ENCODE data around the gene PNLDC1. TPM values are rescaled to one million over a fixed set of nuclear protein-coding genes. Genes with fewer than 3 reads are reported as not detected.

Gene PNLDC1, protein sequence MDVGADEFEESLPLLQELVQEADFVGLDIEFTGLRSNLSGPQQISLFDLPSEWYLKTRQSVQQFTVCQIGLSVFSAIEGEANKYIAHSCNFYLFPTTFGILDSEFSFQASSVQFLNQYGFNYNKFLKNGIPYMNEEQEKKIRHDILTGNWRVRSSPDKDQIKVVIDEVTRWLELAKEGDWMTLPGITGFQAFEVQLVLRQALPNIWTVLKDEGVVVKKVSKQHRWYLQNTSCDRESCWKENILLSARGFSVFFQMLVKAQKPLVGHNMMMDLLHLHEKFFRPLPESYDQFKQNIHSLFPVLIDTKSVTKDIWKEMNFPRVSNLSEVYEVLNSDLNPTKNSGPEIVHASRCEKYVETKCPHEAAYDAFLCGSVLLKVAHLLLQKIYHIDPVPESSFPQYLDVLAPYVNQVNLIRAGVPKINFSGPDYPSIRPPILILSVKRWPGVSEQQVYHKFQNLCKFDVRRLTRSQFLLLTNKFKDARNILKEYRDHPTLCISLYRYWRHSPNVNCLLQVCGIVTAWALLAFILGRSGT
- under 1 TPM in 1 of 2 donors, not detected in 1; 0.08 TPM for total RNA-seq
- polyA plus RNA-seq = 1 to 10 TPM in 1 of 2 donors, under 1 TPM in 1; 0.58 to 3.1 TPM

DNA sequence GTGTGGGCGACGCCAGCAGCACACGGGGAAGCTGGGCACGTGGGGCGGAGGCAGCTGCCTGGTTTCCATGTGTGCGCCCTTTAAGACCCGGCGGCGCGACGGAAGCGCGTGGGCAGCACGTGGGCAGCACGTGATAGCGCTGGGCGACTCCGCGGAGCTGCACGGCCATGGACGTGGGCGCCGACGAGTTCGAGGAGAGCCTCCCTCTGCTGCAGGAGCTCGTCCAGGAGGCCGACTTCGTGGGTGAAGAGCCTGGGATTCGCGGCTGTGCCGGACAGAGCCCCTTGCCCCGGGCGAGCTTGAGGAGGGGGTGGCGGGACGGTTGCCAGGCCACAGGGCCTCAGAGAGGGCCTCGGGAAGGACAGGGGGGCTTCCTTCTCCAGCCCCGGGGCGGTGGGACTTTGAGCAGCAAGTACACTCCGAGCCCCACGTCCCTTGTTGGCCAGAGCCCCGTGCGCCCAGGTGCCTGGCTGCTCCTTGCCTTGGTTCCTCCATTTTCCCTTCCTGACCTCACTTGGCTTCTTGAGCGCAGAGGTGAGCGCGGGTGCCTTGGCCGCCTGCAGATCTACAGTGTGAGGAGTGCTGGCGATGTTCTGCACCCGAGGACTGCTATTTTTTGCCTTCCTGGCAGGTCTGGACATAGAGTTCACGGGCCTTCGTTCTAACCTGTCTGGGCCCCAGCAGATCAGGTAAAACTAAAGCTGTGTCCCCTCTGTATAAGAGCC, at the start of gene PNLDC1:
Gene PNLDC1 (plus strand): TSS at position 136 of the 725 bp plus-strand sequence. CDS start 32 bp downstream, at position 168.
- peaks cover 5 to 27% (median 20%) of the 10 kb centered on the region in 4 donors for H3K36me3 ChIP-seq (ENCODE audit: control insufficient read depth in 4 of 4, insufficient read depth in 3 of 4, low read depth in 1 of 4, low read length in 3 of 4)
- no peak within 1 kb of the TSS for H3K4me3 ChIP-seq (ENCODE audit: low read depth in 1 of 3, low read length in 3 of 3)
- no peak for DNase-seq (ENCODE audit: low spot score)
- H3K27ac ChIP-seq (ENCODE audit: low read depth in 1 of 2, low read length in 2 of 2) = no peak within 1 kb of the TSS
- no peaks in the 10 kb centered on the region for H3K4me1 ChIP-seq (ENCODE audit: control insufficient read depth in 4 of 4, insufficient read depth in 4 of 4, low read length in 3 of 4)
- H3K9ac ChIP-seq (ENCODE audit: low read depth in 1 of 2, low read length in 2 of 2) = no peak within 1 kb of the TSS
- no peaks in the 10 kb centered on the region for H3K9me3 ChIP-seq (ENCODE audit: control insufficient read depth in 4 of 4, low read length in 3 of 4)
- TF ChIP-seq JUND (IDR thresholded peaks at IDR 0.05) (no peak), YY1 (IDR thresholded peaks at IDR 0.05) (no peak), SP1 (IDR thresholded peaks at IDR 0.05) (no peak), TAF1 (conservative IDR thresholded peaks at IDR 0.05) (no peak), FOXA1 (IDR thresholded peaks at IDR 0.05) (no peak)
- TF ChIP-seq, protein P1, sequence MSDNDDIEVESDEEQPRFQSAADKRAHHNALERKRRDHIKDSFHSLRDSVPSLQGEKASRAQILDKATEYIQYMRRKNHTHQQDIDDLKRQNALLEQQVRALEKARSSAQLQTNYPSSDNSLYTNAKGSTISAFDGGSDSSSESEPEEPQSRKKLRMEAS (IDR thresholded peaks at IDR 0.05) = no peak
- TF ChIP-seq, protein P2, sequence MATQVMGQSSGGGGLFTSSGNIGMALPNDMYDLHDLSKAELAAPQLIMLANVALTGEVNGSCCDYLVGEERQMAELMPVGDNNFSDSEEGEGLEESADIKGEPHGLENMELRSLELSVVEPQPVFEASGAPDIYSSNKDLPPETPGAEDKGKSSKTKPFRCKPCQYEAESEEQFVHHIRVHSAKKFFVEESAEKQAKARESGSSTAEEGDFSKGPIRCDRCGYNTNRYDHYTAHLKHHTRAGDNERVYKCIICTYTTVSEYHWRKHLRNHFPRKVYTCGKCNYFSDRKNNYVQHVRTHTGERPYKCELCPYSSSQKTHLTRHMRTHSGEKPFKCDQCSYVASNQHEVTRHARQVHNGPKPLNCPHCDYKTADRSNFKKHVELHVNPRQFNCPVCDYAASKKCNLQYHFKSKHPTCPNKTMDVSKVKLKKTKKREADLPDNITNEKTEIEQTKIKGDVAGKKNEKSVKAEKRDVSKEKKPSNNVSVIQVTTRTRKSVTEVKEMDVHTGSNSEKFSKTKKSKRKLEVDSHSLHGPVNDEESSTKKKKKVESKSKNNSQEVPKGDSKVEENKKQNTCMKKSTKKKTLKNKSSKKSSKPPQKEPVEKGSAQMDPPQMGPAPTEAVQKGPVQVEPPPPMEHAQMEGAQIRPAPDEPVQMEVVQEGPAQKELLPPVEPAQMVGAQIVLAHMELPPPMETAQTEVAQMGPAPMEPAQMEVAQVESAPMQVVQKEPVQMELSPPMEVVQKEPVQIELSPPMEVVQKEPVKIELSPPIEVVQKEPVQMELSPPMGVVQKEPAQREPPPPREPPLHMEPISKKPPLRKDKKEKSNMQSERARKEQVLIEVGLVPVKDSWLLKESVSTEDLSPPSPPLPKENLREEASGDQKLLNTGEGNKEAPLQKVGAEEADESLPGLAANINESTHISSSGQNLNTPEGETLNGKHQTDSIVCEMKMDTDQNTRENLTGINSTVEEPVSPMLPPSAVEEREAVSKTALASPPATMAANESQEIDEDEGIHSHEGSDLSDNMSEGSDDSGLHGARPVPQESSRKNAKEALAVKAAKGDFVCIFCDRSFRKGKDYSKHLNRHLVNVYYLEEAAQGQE (IDR thresholded peaks at IDR 0.05) = no peak
- TF ChIP-seq, protein P3, sequence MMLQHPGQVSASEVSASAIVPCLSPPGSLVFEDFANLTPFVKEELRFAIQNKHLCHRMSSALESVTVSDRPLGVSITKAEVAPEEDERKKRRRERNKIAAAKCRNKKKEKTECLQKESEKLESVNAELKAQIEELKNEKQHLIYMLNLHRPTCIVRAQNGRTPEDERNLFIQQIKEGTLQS (IDR thresholded peaks at IDR 0.05) = no peak
- WGBS = 93% methylated on average over 50 of the region's 50 CpGs
- no peaks in the 10 kb centered on the region for H3K27me3 ChIP-seq (ENCODE audit: control insufficient read depth in 4 of 4, insufficient read depth in 4 of 4, low read length in 3 of 4)

DNA sequence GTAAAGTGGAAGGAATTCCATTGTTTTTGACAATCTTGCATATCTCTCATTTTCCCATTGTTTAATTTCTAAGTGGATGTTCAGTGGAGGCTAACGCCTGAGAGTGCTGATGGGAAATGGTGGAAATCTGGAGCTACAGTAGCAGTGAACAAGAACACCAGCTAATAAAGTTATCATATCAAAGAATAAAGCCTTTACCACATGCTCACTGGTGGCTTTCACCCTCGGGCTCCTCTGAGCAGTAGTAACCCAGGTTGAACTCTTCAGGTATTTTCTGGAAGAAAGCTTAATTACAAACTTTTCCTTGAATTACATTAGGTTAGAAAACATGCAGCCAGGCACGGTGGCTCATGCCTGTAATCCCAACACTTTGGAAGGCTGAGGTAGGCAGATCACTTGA, 48.6 kb upstream of the PNLDC1 start:
- 90% methylated on average over 3 of the region's 3 CpGs for WGBS

DNA sequence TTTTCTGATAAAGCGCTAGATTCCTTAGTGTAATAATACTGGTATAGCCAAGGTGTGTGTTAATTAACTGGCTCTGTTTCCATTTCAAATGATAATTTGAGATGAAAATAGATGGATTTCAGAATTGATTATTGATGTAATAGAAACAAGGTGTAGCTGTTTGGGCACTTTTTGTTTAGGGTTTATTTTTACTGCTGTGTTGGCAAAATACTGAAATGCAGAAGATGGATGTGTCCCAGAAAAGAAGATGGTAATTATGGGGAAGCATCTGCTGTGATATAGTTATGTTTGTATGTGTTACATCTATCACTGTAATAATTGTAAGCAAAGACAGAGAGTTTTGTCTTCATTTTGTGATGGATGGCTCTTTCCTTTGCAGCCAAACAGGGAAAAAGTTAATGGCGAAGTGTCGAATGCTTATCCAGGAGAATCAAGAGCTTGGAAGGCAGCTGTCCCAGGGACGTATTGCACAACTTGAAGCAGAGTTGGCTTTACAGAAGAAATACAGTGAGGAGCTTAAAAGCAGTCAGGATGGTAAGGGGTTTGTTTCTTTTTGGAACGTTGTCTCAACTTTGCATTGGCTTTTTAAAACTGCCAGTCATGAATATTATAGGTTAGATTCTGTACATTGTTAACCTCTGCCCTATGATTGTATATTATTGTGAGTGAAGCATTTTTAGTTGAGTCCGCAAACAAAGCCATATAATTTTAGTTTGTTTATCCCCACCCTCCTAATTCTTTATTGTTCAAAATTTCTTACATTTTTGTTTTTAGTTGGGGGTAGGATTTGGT, 46.8 kb upstream of the PNLDC1 start:
- H3K36me3 ChIP-seq (ENCODE audit: control insufficient read depth in 4 of 4, insufficient read depth in 3 of 4, low read depth in 1 of 4, low read length in 3 of 4) = peaks cover 10 to 62% (median 47%) of the 10 kb centered on the region in 4 donors
- no peak for DNase-seq (ENCODE audit: low spot score)

More for the DNA sequence above, 48.6 kb upstream of the PNLDC1 start:
- no peaks in the 10 kb centered on the region for H3K27me3 ChIP-seq (ENCODE audit: control insufficient read depth in 4 of 4, insufficient read depth in 4 of 4, low read length in 3 of 4)
- H3K9ac ChIP-seq (ENCODE audit: low read depth in 1 of 2, low read length in 2 of 2) = no peak overlapping the region
- TF ChIP-seq RAD21 (IDR thresholded peaks at IDR 0.05) = no peak
- H3K4me3 ChIP-seq (ENCODE audit: low read depth in 1 of 3, low read length in 3 of 3) = no peak overlapping the region
- peaks cover 0 to 2% (median 0%) of the 10 kb centered on the region in 4 donors for H3K4me1 ChIP-seq (ENCODE audit: control insufficient read depth in 4 of 4, insufficient read depth in 4 of 4, low read length in 3 of 4)
- DNase-seq (ENCODE audit: low spot score) = no peak
- peaks cover 11 to 70% (median 57%) of the 10 kb centered on the region in 4 donors for H3K36me3 ChIP-seq (ENCODE audit: control insufficient read depth in 4 of 4, insufficient read depth in 3 of 4, low read depth in 1 of 4, low read length in 3 of 4)
- H3K9me3 ChIP-seq (ENCODE audit: control insufficient read depth in 4 of 4, low read length in 3 of 4) = no peaks in the 10 kb centered on the region
- no peak overlapping the region for H3K27ac ChIP-seq (ENCODE audit: low read depth in 1 of 2, low read length in 2 of 2)

More for the DNA sequence above, 46.8 kb upstream of the PNLDC1 start:
- no peak for TF ChIP-seq YY1 (IDR thresholded peaks at IDR 0.05)
- no peak for TF ChIP-seq RAD21 (IDR thresholded peaks at IDR 0.05)
- TF ChIP-seq NR2F2 (IDR thresholded peaks at IDR 0.05) = no peak
- no peak for TF ChIP-seq FOXA2 (IDR thresholded peaks at IDR 0.05)
- 85% methylated on average over 6 of the region's 6 CpGs for WGBS
- Histone ChIP-seq H3K9ac (ENCODE audit: low read depth in 1 of 2, low read length in 2 of 2) (no peak overlapping the region), H3K27ac (ENCODE audit: low read depth in 1 of 2, low read length in 2 of 2) (no peak overlapping the region), H3K27me3 (ENCODE audit: control insufficient read depth in 4 of 4, insufficient read depth in 4 of 4, low read length in 3 of 4) (no peaks in the 10 kb centered on the region), H3K4me3 (ENCODE audit: low read depth in 1 of 3, low read length in 3 of 3) (no peak overlapping the region), H3K9me3 (ENCODE audit: control insufficient read depth in 4 of 4, low read length in 3 of 4) (no peaks in the 10 kb centered on the region), H3K4me1 (ENCODE audit: control insufficient read depth in 4 of 4, insufficient read depth in 4 of 4, low read length in 3 of 4) (peaks cover 0 to 1% (median 0%) of the 10 kb centered on the region in 4 donors)

All from liver (tissue), 9 donors.